DND-41 (cell line): ENCODE data around the gene FSTL1.

Experiments used
- ATAC-seq: fragments of 200-7000 bp; cut with Tn5 transposase; 3 replicates; pipeline ENCODE4 v1.9.1; 2021; ENCODE audit warnings: low read depth; ENCODE audit not compliant: insufficient read depth
- DNase-seq: peaks from one replicate; pipeline ENCODE4 v3.0.0-alpha.2; 2020
- H2AFZ ChIP-seq: 2 replicates; pipeline ENCODE4 v1.6.0; 2012; ENCODE audit warnings: low read depth, low read length
- H3K27ac ChIP-seq: 2 replicates; pipeline ENCODE4 v1.5.1; 2012; ENCODE audit warnings: low read length, inconsistent platforms
- H3K27me3 ChIP-seq: fragments of 200-600 bp; sonication (generic); 2 replicates; pipeline ENCODE4 v1.6.0; 2012; ENCODE audit warnings: low read length, mild to moderate bottlenecking, inconsistent platforms; ENCODE audit not compliant: insufficient read depth, poor library complexity
- H3K36me3 ChIP-seq: 2 replicates; pipeline ENCODE4 v1.5.1; 2012; ENCODE audit warnings: low read length, inconsistent platforms; ENCODE audit not compliant: insufficient read depth
- H3K4me1 ChIP-seq: 2 replicates; pipeline ENCODE4 v1.5.1; 2012; ENCODE audit warnings: mild to moderate bottlenecking, low read length; ENCODE audit not compliant: insufficient read depth
- H3K4me2 ChIP-seq: 2 replicates; pipeline ENCODE4 v1.6.0; 2012; ENCODE audit warnings: mild to moderate bottlenecking, moderate library complexity, low read length, inconsistent platforms; ENCODE audit not compliant: insufficient read depth
- H3K4me3 ChIP-seq, 2 experiments: fragments of 200-600 bp in 1 of 2; shearing (Covaris generic) in 1 of 2; 2 replicates each; pipeline ENCODE4 v1.5.1; 2012 to 2016; ENCODE audit warnings: inconsistent platforms in 2 of 2, low read length in 2 of 2, mild to moderate bottlenecking in 2 of 2, low read depth in 1 of 2, moderate library complexity in 1 of 2
- H3K79me2 ChIP-seq: 2 replicates; pipeline ENCODE4 v1.6.0; 2012; ENCODE audit warnings: low read length, inconsistent platforms; ENCODE audit not compliant: insufficient read depth
- H3K9ac ChIP-seq: 2 replicates; pipeline ENCODE4 v1.6.0; 2012; ENCODE audit warnings: low read depth, mild to moderate bottlenecking, inconsistent platforms, low read length, moderate library complexity
- H3K9me3 ChIP-seq: 2 replicates; pipeline ENCODE4 v1.5.1; 2012; ENCODE audit warnings: low read length, moderate library complexity, mild to moderate bottlenecking, inconsistent platforms; ENCODE audit not compliant: insufficient read depth, severe bottlenecking
- H4K20me1 ChIP-seq: 2 replicates; pipeline ENCODE4 v1.6.0; 2012; ENCODE audit warnings: low read length; ENCODE audit not compliant: insufficient read depth
- EZH2 ChIP-seq: IDR thresholded peaks from 3 replicates; pipeline ENCODE4 v1.6.1; 2012; ENCODE audit warnings: borderline replicate concordance, low read depth, mild to moderate bottlenecking, moderate library complexity, low read length, inconsistent platforms; ENCODE audit not compliant: severe bottlenecking
- TF ChIP-seq, protein P1 (sequence below): IDR thresholded peaks from 2 replicates; pipeline ENCODE4 v1.5.1; 2012; ENCODE audit warnings: borderline replicate concordance, low read length, moderate library complexity, mild to moderate bottlenecking; ENCODE audit not compliant: poor library complexity, severe bottlenecking; ENCODE audit errors: extremely low read depth

Gene FSTL1

DNA sequence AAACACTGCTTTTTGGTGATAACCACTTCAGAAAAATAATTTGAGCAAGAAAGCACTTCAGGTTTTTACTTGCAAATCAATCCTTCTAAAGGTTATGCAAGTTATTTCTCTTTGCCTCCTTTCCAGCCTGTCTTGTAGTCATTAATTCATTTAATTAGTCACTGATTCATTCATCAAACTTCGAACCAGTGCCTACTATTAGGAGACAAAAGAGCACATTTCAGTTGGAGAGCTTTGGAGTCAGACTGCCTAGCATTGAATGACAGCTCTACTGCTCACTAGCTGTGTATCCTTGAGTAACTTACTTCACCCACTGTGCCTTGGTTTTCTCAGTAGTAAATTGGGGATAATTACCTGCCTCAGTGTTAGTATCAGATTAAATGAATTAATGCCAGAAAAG lies 86.7 kb downstream of the FSTL1 start:
- Histone ChIP-seq H3K9ac (no peak overlapping the region), H3K36me3 (no peaks in the 10 kb centered on the region), H3K27ac (no peak overlapping the region), H3K4me1 (no peaks in the 10 kb centered on the region), H3K27me3 (peaks cover 6% of the 10 kb centered on the region), H3K4me2 (no peak overlapping the region), H3K9me3 (no peaks in the 10 kb centered on the region), H3K79me2 (no peaks in the 10 kb centered on the region), H2AFZ (no peak overlapping the region), H3K4me3 (no peak overlapping the region), H4K20me1 (no peaks in the 10 kb centered on the region)
- ATAC-seq = no peak
- no peak for DNase-seq
- no peak for TF ChIP-seq EZH2
- TF ChIP-seq, protein P1, sequence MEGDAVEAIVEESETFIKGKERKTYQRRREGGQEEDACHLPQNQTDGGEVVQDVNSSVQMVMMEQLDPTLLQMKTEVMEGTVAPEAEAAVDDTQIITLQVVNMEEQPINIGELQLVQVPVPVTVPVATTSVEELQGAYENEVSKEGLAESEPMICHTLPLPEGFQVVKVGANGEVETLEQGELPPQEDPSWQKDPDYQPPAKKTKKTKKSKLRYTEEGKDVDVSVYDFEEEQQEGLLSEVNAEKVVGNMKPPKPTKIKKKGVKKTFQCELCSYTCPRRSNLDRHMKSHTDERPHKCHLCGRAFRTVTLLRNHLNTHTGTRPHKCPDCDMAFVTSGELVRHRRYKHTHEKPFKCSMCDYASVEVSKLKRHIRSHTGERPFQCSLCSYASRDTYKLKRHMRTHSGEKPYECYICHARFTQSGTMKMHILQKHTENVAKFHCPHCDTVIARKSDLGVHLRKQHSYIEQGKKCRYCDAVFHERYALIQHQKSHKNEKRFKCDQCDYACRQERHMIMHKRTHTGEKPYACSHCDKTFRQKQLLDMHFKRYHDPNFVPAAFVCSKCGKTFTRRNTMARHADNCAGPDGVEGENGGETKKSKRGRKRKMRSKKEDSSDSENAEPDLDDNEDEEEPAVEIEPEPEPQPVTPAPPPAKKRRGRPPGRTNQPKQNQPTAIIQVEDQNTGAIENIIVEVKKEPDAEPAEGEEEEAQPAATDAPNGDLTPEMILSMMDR = no peak

DNA sequence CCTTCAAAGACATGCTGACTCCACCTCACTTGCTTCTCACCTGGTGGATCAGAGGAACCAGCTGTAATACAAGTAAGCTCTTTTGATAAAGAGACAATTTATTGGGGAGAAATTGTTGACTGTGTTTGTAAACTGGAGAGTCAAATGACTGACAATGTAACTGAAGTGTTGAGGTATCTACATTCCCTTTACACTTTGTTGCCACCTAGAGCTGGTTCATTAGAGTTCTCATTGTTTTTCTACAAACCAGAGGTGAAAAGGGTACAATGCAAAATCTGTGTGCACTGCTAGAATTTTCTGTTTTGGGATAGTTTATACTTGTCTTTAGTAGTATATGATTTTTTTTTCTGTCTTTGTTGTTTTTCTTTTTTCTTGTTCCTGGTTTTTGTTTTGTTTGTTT lies 93.0 kb downstream of the FSTL1 start:
- no peaks in the 10 kb centered on the region for H3K79me2 ChIP-seq
- DNase-seq (no peak), ATAC-seq (no peak)
- H4K20me1 ChIP-seq = no peaks in the 10 kb centered on the region
- no peak overlapping the region for H3K4me2 ChIP-seq
- H3K27me3 ChIP-seq = peaks cover 3% of the 10 kb centered on the region
- H3K36me3 ChIP-seq = no peaks in the 10 kb centered on the region
- no peaks in the 10 kb centered on the region for H3K9me3 ChIP-seq
- H2AFZ ChIP-seq = no peak overlapping the region
- TF ChIP-seq, protein P1 = peak; percentile 24
- no peak for TF ChIP-seq EZH2
- no peak overlapping the region for H3K4me3 ChIP-seq
- H3K4me1 ChIP-seq = no peaks in the 10 kb centered on the region
- no peak overlapping the region for H3K9ac ChIP-seq
- H3K27ac ChIP-seq = no peak overlapping the region

GRCh38 chr3:120355486-120355885 lies 95.3 kb downstream of the FSTL1 start:
- H3K9ac ChIP-seq = no peak overlapping the region
- no peak overlapping the region for H3K27ac ChIP-seq
- H3K27me3 ChIP-seq = peaks cover 3% of the 10 kb centered on the region
- ATAC-seq = no peak
- no peak for DNase-seq
- no peaks in the 10 kb centered on the region for H3K9me3 ChIP-seq
- H2AFZ ChIP-seq = no peak overlapping the region
- H3K36me3 ChIP-seq = no peaks in the 10 kb centered on the region
- H3K4me1 ChIP-seq = no peaks in the 10 kb centered on the region; the same call in 1 of the 2 replicates
- H4K20me1 ChIP-seq = no peaks in the 10 kb centered on the region
- TF ChIP-seq EZH2 = no peak
- TF ChIP-seq, protein P1 = no peak
- no peaks in the 10 kb centered on the region for H3K79me2 ChIP-seq
- no peak overlapping the region for H3K4me3 ChIP-seq
- H3K4me2 ChIP-seq = no peak overlapping the region

DNA sequence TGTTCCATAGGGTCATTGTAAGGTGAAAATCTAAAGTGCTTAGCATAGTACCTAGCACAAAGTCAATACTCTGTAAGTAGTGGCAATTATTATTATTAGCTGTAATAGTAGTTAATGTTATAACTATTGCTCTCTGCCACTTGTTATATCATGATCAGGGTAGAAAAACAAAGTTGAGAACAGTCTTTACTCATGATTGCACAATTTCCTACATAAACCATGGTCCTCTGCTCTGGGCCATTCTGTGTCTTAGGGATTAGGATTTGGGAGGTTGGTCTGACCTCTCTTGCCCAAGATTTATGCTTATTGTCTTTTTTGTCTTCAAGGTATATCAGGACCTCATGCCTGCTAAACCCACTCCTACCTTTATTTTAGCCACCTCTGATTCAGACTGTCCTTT lies 97.3 kb downstream of the FSTL1 start:
- H3K9me3 ChIP-seq = no peaks in the 10 kb centered on the region
- no peak overlapping the region for H3K4me3 ChIP-seq
- H3K36me3 ChIP-seq = no peaks in the 10 kb centered on the region; the same call in 1 of the 2 replicates
- no peak overlapping the region for H3K27ac ChIP-seq
- TF ChIP-seq EZH2 = no peak
- TF ChIP-seq, protein P1 = no peak
- H2AFZ ChIP-seq = no peak overlapping the region
- no peak overlapping the region for H3K4me2 ChIP-seq
- peaks cover 3% of the 10 kb centered on the region for H3K27me3 ChIP-seq
- H3K4me1 ChIP-seq = peaks cover 11% of the 10 kb centered on the region
- H3K79me2 ChIP-seq = peaks cover 12% of the 10 kb centered on the region
- H4K20me1 ChIP-seq = 0 out of 2 replicates have a peak, but pooled peaks cover under 1% of the 10 kb centered on the region
- no peak overlapping the region for H3K9ac ChIP-seq
- DNase-seq (no peak), ATAC-seq (no peak)
